Measurements from ENCODE around the gene ZNF710. TPM values are rescaled to one million over a fixed set of nuclear protein-coding genes. Genes with fewer than 3 reads are reported as not detected.
A peak's percentile ranks its signal among the peaks of the same experiment; 100 is the strongest.

The ZNF710 gene
- total and polyA plus RNA-seq, 9 of the 15 experiments (the other 6 are each of a cell fraction or from before 2014, with no cell fraction given), result 0.56 to 14.2 (median 5.2) TPM

DNA sequence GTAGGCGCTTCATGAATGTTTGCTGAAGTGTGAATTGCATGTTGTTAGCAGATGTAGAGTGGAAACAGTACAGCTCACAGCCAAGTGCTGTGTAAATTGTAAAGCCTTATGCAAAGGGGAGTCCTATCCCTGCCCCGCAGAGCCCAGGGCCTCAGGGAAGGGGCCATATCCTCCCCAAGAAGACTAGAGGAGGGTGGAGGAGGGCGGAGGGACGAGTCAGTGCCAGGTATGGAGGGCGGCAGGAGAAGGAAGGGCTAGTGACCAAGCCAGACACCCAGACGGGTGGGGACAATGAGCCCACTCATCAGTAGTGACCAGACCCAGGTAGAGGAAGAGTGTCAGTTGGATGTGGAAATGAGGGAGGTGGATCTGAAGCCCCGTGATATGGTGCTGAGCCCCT lies 45.2 kb downstream of the ZNF710 start:
- Histone ChIP-seq H3K4me2 (ENCODE audit: insufficient read depth, low read length) (no peak overlapping the region), H3K27ac (ENCODE audit: extremely low read depth, low read depth, low read length) (no peak overlapping the region), H3K4me1 (replicated peaks in 1 of 2; ENCODE audit: control insufficient read depth in 2 of 2, insufficient read depth in 2 of 2, low read length in 2 of 2) (peaks cover 11 to 36% of the 10 kb centered on the region in 2 experiments; a peak in 4 of 5 replicates), H4K20me1 (replicated peaks; ENCODE audit: control insufficient read depth, insufficient read depth, low read length) (peaks cover 7% of the 10 kb centered on the region; the same call in 1 of the 2 replicates), H3K79me2 (ENCODE audit: control insufficient read depth, insufficient read depth, low read length) (no peaks in the 10 kb centered on the region), H3K9me3 (replicated peaks; ENCODE audit: control insufficient read depth, insufficient read depth, low read depth, low read length) (no peaks in the 10 kb centered on the region), H3K4me3 (no peak overlapping the region), H2AFZ (ENCODE audit: low read depth, low read length) (no peak overlapping the region), H3K36me3 (ENCODE audit: control insufficient read depth, insufficient read depth, low read length) (no peaks in the 10 kb centered on the region), H3K9ac (ENCODE audit: insufficient read depth in 1 of 2, low read depth in 2 of 2, low read length in 2 of 2) (0 out of 4 replicates have a peak overlapping the region, but pooled peaks of 1 of the 2 experiments have one; percentile 31), H3K9me1 (ENCODE audit: control insufficient read depth, insufficient read depth, low read length) (no peaks in the 10 kb centered on the region), H3K27me3 (ENCODE audit: control insufficient read depth in 2 of 2, insufficient read depth in 2 of 2, low read length in 2 of 2) (no peaks in the 10 kb centered on the region)
- CTCF ChIA-PET (ENCODE audit: low intra/inter-chr PET ratio), result no interaction called here
- POLR2A ChIA-PET, result interaction anchor here (0.6 kb wide), 2 partner anchors 11 to 271 kb away, joined by 3 read pairs; no protein-coding TSS in a partner anchor
- intact Hi-C loops (cut with micrococcal nuclease), result no loop called here
- WGBS (ENCODE audit: insufficient coverage, low coverage, missing lambda C conversion rate), result 44% methylated on average over 5 of the region's 7 CpGs
- DNase-seq (ENCODE audit: extremely low read depth in 1 of 4, low spot score in 3 of 4) (no peak), FAIRE-seq (no peak), ATAC-seq (no peak)
- in situ Hi-C loops (cut with MboI), result no loop called here
- TF ChIP-seq ESRRB (CRISPR knock-in tag; IDR thresholded peaks at IDR 0.05; ENCODE audit: borderline replicate concordance), result no peak
- TF ChIP-seq PYGO2 (tag; IDR thresholded peaks at IDR 0.05), result no peak
- TF ChIP-seq FOXP4 (CRISPR knock-in tag; IDR thresholded peaks at IDR 0.05; ENCODE audit: borderline replicate concordance), result no peak
- no peak for TF ChIP-seq ATF7 (IDR thresholded peaks at IDR 0.05)
- TF ChIP-seq RNF2 (IDR thresholded peaks at IDR 0.05), result no peak
- no peak for TF ChIP-seq NFATC3 (IDR thresholded peaks at IDR 0.05)
- TF ChIP-seq ZFP30 (CRISPR knock-in tag; IDR thresholded peaks at IDR 0.05; ENCODE audit: borderline replicate concordance), result no peak
- no peak for TF ChIP-seq EGR1 (conservative IDR thresholded peaks at IDR 0.05)
- TF ChIP-seq SMARCB1 (IDR thresholded peaks at IDR 0.05; ENCODE audit: insufficient read length, low read depth), result no peak
- no peak for TF ChIP-seq ZC3H8 (IDR thresholded peaks at IDR 0.05)
- TF ChIP-seq BRF2 (IDR thresholded peaks at IDR 0.05; ENCODE audit: borderline replicate concordance, insufficient read depth, insufficient read length), result no peak
- no peak for TF ChIP-seq KDM4B (IDR thresholded peaks at IDR 0.05; ENCODE audit: borderline replicate concordance in 2 of 2, low read depth in 1 of 2)
- no peak for TF ChIP-seq CCAR2 (IDR thresholded peaks at IDR 0.05; ENCODE audit: low read depth, low read length)
- no peak for TF ChIP-seq DPF2 (IDR thresholded peaks at IDR 0.05)
- no TSS peak for BruUV-seq (replicated peaks)

Data from K562 (cell line).